Neural cell (in vitro differentiated cells): ENCODE data around the gene CMTM7. TPM values are rescaled to one million over a fixed set of nuclear protein-coding genes. Genes with fewer than 3 reads are reported as not detected.

Experiments used
- H2AFZ ChIP-seq: fragments of 200-600, 300-800 bp; sonication (generic), shearing (Covaris generic); 2 replicates; pipeline ENCODE4 v1.6.0; 2014; ENCODE audit warnings: low read depth, mild to moderate bottlenecking, antibody characterized with exemption, low read length, moderate library complexity
- H3F3A ChIP-seq: fragments of 200-600 bp; shearing (Covaris generic); 2 replicates; pipeline ENCODE4 v1.6.1; 2016; ENCODE audit warnings: mild to moderate bottlenecking, moderate library complexity, mixed read lengths, antibody characterized with exemption, low read length; ENCODE audit not compliant: insufficient read depth, poor library complexity, severe bottlenecking
- H3K27ac ChIP-seq: fragments of 200-600, 300-800 bp; sonication (generic), shearing (Covaris generic); 2 replicates; pipeline ENCODE4 v1.5.1; 2014; ENCODE audit warnings: mild to moderate bottlenecking, low read length, moderate library complexity
- H3K27me3 ChIP-seq: fragments of 300-800, 200-600 bp; sonication (generic), shearing (Covaris generic); 2 replicates; pipeline ENCODE4 v1.6.0; 2014; ENCODE audit warnings: mild to moderate bottlenecking, low read depth, low read length, moderate library complexity; ENCODE audit not compliant: insufficient read depth
- H3K36me3 ChIP-seq: fragments of 300-800, 200-600 bp; sonication (generic), shearing (Covaris generic); 2 replicates; pipeline ENCODE4 v1.5.1; 2014; ENCODE audit warnings: mild to moderate bottlenecking, antibody characterized with exemption, low read length, moderate library complexity; ENCODE audit not compliant: insufficient read depth
- H3K4me2 ChIP-seq: fragments of 300-800, 200-600 bp; sonication (generic), shearing (Covaris generic); 2 replicates; pipeline ENCODE4 v1.6.0; 2014; ENCODE audit warnings: mild to moderate bottlenecking, low read length
- H3K4me3 ChIP-seq: fragments of 300-800, 200-600 bp; sonication (generic), shearing (Covaris generic); 2 replicates; pipeline ENCODE4 v1.5.1; 2014; ENCODE audit warnings: mild to moderate bottlenecking, low read length, moderate library complexity
- H3K79me2 ChIP-seq: fragments of 200-600 bp; shearing (Covaris generic); replicated peaks from 2 replicates; pipeline ENCODE4 v1.6.0; 2014; ENCODE audit warnings: mild to moderate bottlenecking, low read length, moderate library complexity; ENCODE audit not compliant: insufficient read depth
- H3K9ac ChIP-seq: fragments of 300-800, 200-600 bp; sonication (generic), shearing (Covaris generic); 2 replicates; pipeline ENCODE4 v1.6.1; 2016; ENCODE audit warnings: mild to moderate bottlenecking, low read length, mixed read lengths
- H3K9me2 ChIP-seq: fragments of 200-600 bp; shearing (Covaris generic); 2 replicates; pipeline ENCODE4 v1.6.1; 2016; ENCODE audit warnings: mild to moderate bottlenecking, low read length, mixed read lengths; ENCODE audit not compliant: insufficient read depth
- H3K9me3 ChIP-seq: fragments of 200-600, 300-800 bp; sonication (generic), shearing (Covaris generic); 2 replicates; pipeline ENCODE4 v1.6.1; 2016; ENCODE audit warnings: mild to moderate bottlenecking, mixed run types, low read length, moderate library complexity, mixed read lengths
- H4K20me1 ChIP-seq: fragments of 200-600 bp; shearing (Covaris generic); 2 replicates; pipeline ENCODE4 v1.6.1; 2016; ENCODE audit warnings: mild to moderate bottlenecking, mixed run types; ENCODE audit not compliant: insufficient read depth
- CTCF ChIP-seq: fragments of 450-650 bp; IDR thresholded peaks from 2 replicates; pipeline ENCODE4 v1.5.1; 2014; ENCODE audit warnings: antibody characterized with exemption, mild to moderate bottlenecking, moderate library complexity; ENCODE audit not compliant: poor library complexity, severe bottlenecking
- EP300 ChIP-seq: fragments of 450-650 bp; conservative IDR thresholded peaks from 2 replicates; pipeline ENCODE4 v1.6.1; 2014; ENCODE audit warnings: antibody characterized with exemption, mild to moderate bottlenecking, moderate library complexity; ENCODE audit not compliant: poor library complexity, severe bottlenecking
- EZH2 ChIP-seq: fragments of 200-600, 300-800 bp; shearing (Covaris generic), sonication (generic); IDR thresholded peaks from 2 replicates; pipeline ENCODE4 v1.6.1; 2014; ENCODE audit warnings: antibody characterized with exemption, low read length, borderline replicate concordance, mild to moderate bottlenecking; ENCODE audit not compliant: insufficient read depth, poor library complexity, severe bottlenecking
- MXI1 ChIP-seq: fragments of 450-650 bp; conservative IDR thresholded peaks from 2 replicates; pipeline ENCODE4 v1.6.1; 2014; ENCODE audit warnings: antibody characterized with exemption, mild to moderate bottlenecking; ENCODE audit not compliant: poor library complexity, severe bottlenecking
- POLR2AphosphoS5 ChIP-seq: IDR thresholded peaks from 2 replicates; pipeline ENCODE4 v1.6.1; 2012
- RAD21 ChIP-seq: fragments of 450-650 bp; conservative IDR thresholded peaks from 2 replicates; pipeline ENCODE4 v1.6.1; 2014; ENCODE audit warnings: antibody characterized with exemption, mild to moderate bottlenecking, moderate library complexity
- REST ChIP-seq: IDR thresholded peaks from 2 replicates; pipeline ENCODE4 v1.6.1; 2012; ENCODE audit warnings: borderline replicate concordance
- SMC3 ChIP-seq: fragments of 450-650 bp; conservative IDR thresholded peaks from 2 replicates; pipeline ENCODE4 v1.6.1; 2014; ENCODE audit warnings: antibody characterized with exemption, mild to moderate bottlenecking, moderate library complexity; ENCODE audit not compliant: poor library complexity
- TAF1 ChIP-seq: IDR thresholded peaks from 2 replicates; pipeline ENCODE4 v1.6.1; 2012; ENCODE audit warnings: low read depth
- polyA plus RNA-seq: library from polyadenylated mRNA; depleted of rRNA; stranded (reverse); fragments of >200 nt; gene quantifications from 2 replicates; pipeline ENCODE4 v1.2.3, GENCODE V29; 2014

CMTM7 gene
- polyA plus RNA-seq, 1 donor from 2014 or later: 0.57 TPM

- H4K20me1 ChIP-seq: no peaks in the 10 kb centered on the region
- H3K9ac ChIP-seq: no peak overlapping the region
- no peak overlapping the region for H2AFZ ChIP-seq
- no peak overlapping the region for H3K4me2 ChIP-seq
- no peaks in the 10 kb centered on the region for H3K9me3 ChIP-seq
- no peaks in the 10 kb centered on the region for H3K9me2 ChIP-seq
- no peak overlapping the region for H3K4me3 ChIP-seq
- H3K79me2 ChIP-seq: peaks cover 4% of the 10 kb centered on the region
- H3K36me3 ChIP-seq: no peaks in the 10 kb centered on the region
- no peaks in the 10 kb centered on the region for H3K27me3 ChIP-seq
- TF ChIP-seq EZH2 (no peak), CTCF (no peak), MXI1 (no peak), POLR2AphosphoS5 (no peak), EP300 (no peak), REST (no peak), RAD21 (no peak), TAF1 (no peak), SMC3 (no peak)
- no peaks in the 10 kb centered on the region for H3F3A ChIP-seq
- H3K27ac ChIP-seq: no peak overlapping the region
Measured at GRCh38 chr3:32487781-32488473, 96.3 kb downstream of the CMTM7 start.

- no peaks in the 10 kb centered on the region for H3K9me2 ChIP-seq
- no peaks in the 10 kb centered on the region for H3K9me3 ChIP-seq
- no peak overlapping the region for H3K4me2 ChIP-seq
- no peaks in the 10 kb centered on the region for H3F3A ChIP-seq
- TF ChIP-seq POLR2AphosphoS5 (no peak), SMC3 (no peak), TAF1 (no peak), EP300 (no peak), CTCF (no peak), MXI1 (no peak), EZH2 (no peak), RAD21 (no peak), REST (no peak)
- H3K9ac ChIP-seq: no peak overlapping the region
- no peak overlapping the region for H2AFZ ChIP-seq
- no peaks in the 10 kb centered on the region for H4K20me1 ChIP-seq
- H3K36me3 ChIP-seq: no peaks in the 10 kb centered on the region
- no peak overlapping the region for H3K4me3 ChIP-seq
- no peaks in the 10 kb centered on the region for H3K27me3 ChIP-seq
- H3K79me2 ChIP-seq: peaks cover 4% of the 10 kb centered on the region
- no peak overlapping the region for H3K27ac ChIP-seq
Measured at GRCh38 chr3:32488474-32489008, 96.9 kb downstream of the CMTM7 start.
